Measurements from ENCODE around the gene EDARADD.

Gene EDARADD

GRCh38 chr1:236509203-236509602, 115.1 kb downstream of the EDARADD start:
- Histone ChIP-seq H2AFZ (ENCODE audit: low read length) (no peak overlapping the region), H3K36me3 (ENCODE audit: insufficient read depth, low read length) (no peaks in the 10 kb centered on the region), H3K4me2 (ENCODE audit: low read length) (no peak overlapping the region), H3K27ac (ENCODE audit: low read depth, low read length, poor library complexity, severe bottlenecking) (no peak overlapping the region), H3K9me2 (ENCODE audit: low read depth, low read length) (no peaks in the 10 kb centered on the region), H3K27me3 (ENCODE audit: insufficient read depth, low read length) (no peaks in the 10 kb centered on the region), H3K79me2 (ENCODE audit: insufficient read depth, low read length) (no peaks in the 10 kb centered on the region), H3F3A (ENCODE audit: insufficient read depth, low read length) (no peaks in the 10 kb centered on the region), H3K9ac (ENCODE audit: low read length) (no peak overlapping the region), H3K4me3 (ENCODE audit: low read depth, low read length, poor library complexity, severe bottlenecking) (no peak overlapping the region), H3K4me1 (ENCODE audit: insufficient read depth, low read length, severe bottlenecking) (no peaks in the 10 kb centered on the region), H3K9me3 (ENCODE audit: low read length) (no peaks in the 10 kb centered on the region), H4K20me1 (ENCODE audit: insufficient read depth, low read length) (no peaks in the 10 kb centered on the region)
- no peak for TF ChIP-seq EZH2 (IDR thresholded peaks at IDR 0.05; ENCODE audit: borderline replicate concordance, low read length)
- TF ChIP-seq, protein P1, sequence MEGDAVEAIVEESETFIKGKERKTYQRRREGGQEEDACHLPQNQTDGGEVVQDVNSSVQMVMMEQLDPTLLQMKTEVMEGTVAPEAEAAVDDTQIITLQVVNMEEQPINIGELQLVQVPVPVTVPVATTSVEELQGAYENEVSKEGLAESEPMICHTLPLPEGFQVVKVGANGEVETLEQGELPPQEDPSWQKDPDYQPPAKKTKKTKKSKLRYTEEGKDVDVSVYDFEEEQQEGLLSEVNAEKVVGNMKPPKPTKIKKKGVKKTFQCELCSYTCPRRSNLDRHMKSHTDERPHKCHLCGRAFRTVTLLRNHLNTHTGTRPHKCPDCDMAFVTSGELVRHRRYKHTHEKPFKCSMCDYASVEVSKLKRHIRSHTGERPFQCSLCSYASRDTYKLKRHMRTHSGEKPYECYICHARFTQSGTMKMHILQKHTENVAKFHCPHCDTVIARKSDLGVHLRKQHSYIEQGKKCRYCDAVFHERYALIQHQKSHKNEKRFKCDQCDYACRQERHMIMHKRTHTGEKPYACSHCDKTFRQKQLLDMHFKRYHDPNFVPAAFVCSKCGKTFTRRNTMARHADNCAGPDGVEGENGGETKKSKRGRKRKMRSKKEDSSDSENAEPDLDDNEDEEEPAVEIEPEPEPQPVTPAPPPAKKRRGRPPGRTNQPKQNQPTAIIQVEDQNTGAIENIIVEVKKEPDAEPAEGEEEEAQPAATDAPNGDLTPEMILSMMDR (IDR thresholded peaks at IDR 0.05; ENCODE audit: low read length), result no peak

DNA sequence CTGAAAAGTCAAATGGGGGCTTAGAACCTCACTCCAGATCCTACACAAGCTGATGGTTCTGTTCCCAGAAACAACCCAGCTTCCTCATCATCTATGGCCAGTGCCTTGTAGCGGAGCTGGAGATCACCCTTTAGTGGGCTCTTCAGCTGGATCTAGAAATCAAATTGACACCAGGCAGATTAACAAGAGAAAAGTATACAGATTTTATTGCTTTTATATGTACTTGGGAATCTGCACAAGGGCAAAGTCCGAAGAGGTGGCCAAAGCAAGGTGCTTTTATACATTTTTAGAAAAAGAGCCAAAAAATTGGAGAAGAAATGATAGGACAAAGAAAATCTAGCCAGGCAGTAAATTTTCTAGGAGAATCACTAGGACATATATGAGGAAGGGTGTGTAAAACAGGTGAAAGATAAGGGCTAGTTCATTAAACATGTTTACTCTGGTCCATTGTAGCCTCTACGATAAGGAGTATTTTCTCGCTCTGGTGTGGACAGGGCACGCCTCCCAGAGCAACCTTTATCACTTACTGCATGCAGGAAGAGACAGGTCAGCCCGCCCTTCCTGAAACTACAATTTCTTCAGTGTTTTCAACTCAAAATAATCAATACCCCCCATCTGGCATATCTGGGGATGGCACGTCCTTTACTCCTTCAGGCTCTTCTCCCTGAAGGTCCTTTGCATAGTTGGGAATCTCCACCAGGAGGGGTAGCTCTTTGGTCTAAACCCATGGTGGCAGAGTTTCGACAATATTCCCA, 115.7 kb downstream of the EDARADD start:
- Histone ChIP-seq H3K4me1 (ENCODE audit: insufficient read depth, low read length, severe bottlenecking) (no peaks in the 10 kb centered on the region), H3K9me2 (ENCODE audit: low read depth, low read length) (no peaks in the 10 kb centered on the region), H3K9me3 (ENCODE audit: low read length) (no peaks in the 10 kb centered on the region), H3K27ac (ENCODE audit: low read depth, low read length, poor library complexity, severe bottlenecking) (no peak overlapping the region), H3K9ac (ENCODE audit: low read length) (no peak overlapping the region), H3K79me2 (ENCODE audit: insufficient read depth, low read length) (no peaks in the 10 kb centered on the region), H4K20me1 (ENCODE audit: insufficient read depth, low read length) (no peaks in the 10 kb centered on the region), H3K4me2 (ENCODE audit: low read length) (no peak overlapping the region), H3K4me3 (ENCODE audit: low read depth, low read length, poor library complexity, severe bottlenecking) (no peak overlapping the region), H2AFZ (ENCODE audit: low read length) (no peak overlapping the region), H3K27me3 (ENCODE audit: insufficient read depth, low read length) (no peaks in the 10 kb centered on the region), H3K36me3 (ENCODE audit: insufficient read depth, low read length) (no peaks in the 10 kb centered on the region), H3F3A (ENCODE audit: insufficient read depth, low read length) (no peaks in the 10 kb centered on the region)
- no peak for TF ChIP-seq EZH2 (IDR thresholded peaks at IDR 0.05; ENCODE audit: borderline replicate concordance, low read length)
- TF ChIP-seq, protein P1 (IDR thresholded peaks at IDR 0.05; ENCODE audit: low read length), result no peak

GRCh38 chr1:236511735-236512418, 117.8 kb downstream of the EDARADD start:
- H4K20me1 ChIP-seq (ENCODE audit: insufficient read depth, low read length), result no peaks in the 10 kb centered on the region
- H3F3A ChIP-seq (ENCODE audit: insufficient read depth, low read length), result no peaks in the 10 kb centered on the region
- no peaks in the 10 kb centered on the region for H3K36me3 ChIP-seq (ENCODE audit: insufficient read depth, low read length)
- H3K4me3 ChIP-seq (ENCODE audit: low read depth, low read length, poor library complexity, severe bottlenecking), result no peak overlapping the region
- no peak overlapping the region for H3K9ac ChIP-seq (ENCODE audit: low read length)
- H3K9me2 ChIP-seq (ENCODE audit: low read depth, low read length), result no peaks in the 10 kb centered on the region
- no peaks in the 10 kb centered on the region for H3K27me3 ChIP-seq (ENCODE audit: insufficient read depth, low read length)
- H3K4me1 ChIP-seq (ENCODE audit: insufficient read depth, low read length, severe bottlenecking), result no peaks in the 10 kb centered on the region
- no peak overlapping the region for H2AFZ ChIP-seq (ENCODE audit: low read length)
- no peak for TF ChIP-seq EZH2 (IDR thresholded peaks at IDR 0.05; ENCODE audit: borderline replicate concordance, low read length)
- TF ChIP-seq, protein P1 (IDR thresholded peaks at IDR 0.05; ENCODE audit: low read length), result no peak
- no peak overlapping the region for H3K27ac ChIP-seq (ENCODE audit: low read depth, low read length, poor library complexity, severe bottlenecking)
- no peaks in the 10 kb centered on the region for H3K79me2 ChIP-seq (ENCODE audit: insufficient read depth, low read length)
- no peak overlapping the region for H3K4me2 ChIP-seq (ENCODE audit: low read length)
- H3K9me3 ChIP-seq (ENCODE audit: low read length), result no peaks in the 10 kb centered on the region

Data from OCI-LY1 (cell line).